Keratinocyte (primary cell): ENCODE measurements around the gene PMVK. TPM values are rescaled to one million over a fixed set of nuclear protein-coding genes. Genes with fewer than 3 reads are reported as not detected.

Experiments used
- DNase-seq: peaks from one replicate; pipeline ENCODE4 v3.0.0-alpha.2; 2011; ENCODE audit warnings: low read depth, missing footprints, low spot score
- FAIRE-seq: peaks from 2 replicates; lab custom pipeline; 2011; peaks lifted over from hg19 to GRCh38; lab: Jason Lieb, UNC
- H2AFZ ChIP-seq: 2 replicates; pipeline ENCODE4 v1.6.0; 2012; ENCODE audit warnings: low read length, control low read depth, inconsistent platforms; ENCODE audit not compliant: control insufficient read depth
- H3K27ac ChIP-seq: 2 replicates; pipeline ENCODE4 v1.5.1; 2011; ENCODE audit warnings: low read length; ENCODE audit not compliant: control insufficient read depth, insufficient read depth
- H3K27me3 ChIP-seq: 3 replicates; pipeline ENCODE4 v1.6.0; 2011; ENCODE audit warnings: low read length; ENCODE audit not compliant: control insufficient read depth, insufficient read depth; ENCODE audit errors: extremely low read depth
- H3K36me3 ChIP-seq, 2 experiments: 2 replicates in 1 of 2; 3 replicates in 1 of 2; pipeline ENCODE4 v1.5.1; 2011; ENCODE audit warnings: low read length in 2 of 2, mild to moderate bottlenecking in 1 of 2; ENCODE audit not compliant: control insufficient read depth in 2 of 2, insufficient read depth in 2 of 2; ENCODE audit errors: extremely low read depth in 1 of 2
- H3K4me1 ChIP-seq: 3 replicates; pipeline ENCODE4 v1.5.1; 2011; ENCODE audit warnings: low read length; ENCODE audit not compliant: control insufficient read depth, insufficient read depth; ENCODE audit errors: extremely low read depth
- H3K4me2 ChIP-seq: 3 replicates; pipeline ENCODE4 v1.6.0; 2011; ENCODE audit warnings: low read depth, low read length; ENCODE audit not compliant: control insufficient read depth, insufficient read depth; ENCODE audit errors: extremely low read depth
- H3K4me3 ChIP-seq, 3 experiments: fragments of 200-600 bp in 1 of 3; sonication (generic) in 1 of 3; 2 replicates in 2 of 3; 3 replicates in 1 of 3; pipeline ENCODE4 v1.5.1; 2011 to 2016; ENCODE audit warnings: low read length in 3 of 3, mild to moderate bottlenecking in 3 of 3, control low read depth in 2 of 3, inconsistent platforms in 1 of 3, low read depth in 1 of 3, mixed read lengths in 1 of 3, mixed run types in 1 of 3, moderate library complexity in 1 of 3; ENCODE audit not compliant: control insufficient read depth in 2 of 3, insufficient read depth in 2 of 3; ENCODE audit errors: extremely low read depth in 1 of 3
- H3K79me2 ChIP-seq: 2 replicates; pipeline ENCODE4 v1.6.0; 2012; ENCODE audit warnings: low read length; ENCODE audit not compliant: control insufficient read depth, insufficient read depth
- H3K9ac ChIP-seq: 3 replicates; pipeline ENCODE4 v1.6.0; 2011; ENCODE audit warnings: low read length; ENCODE audit not compliant: control insufficient read depth, insufficient read depth; ENCODE audit errors: extremely low read depth
- H3K9me1 ChIP-seq: 3 replicates; pipeline ENCODE4 v1.6.0; 2011; ENCODE audit warnings: low read length; ENCODE audit not compliant: control insufficient read depth, insufficient read depth; ENCODE audit errors: extremely low read depth
- H3K9me3 ChIP-seq: 2 replicates; pipeline ENCODE4 v1.5.1; 2012; ENCODE audit warnings: low read depth, low read length; ENCODE audit not compliant: control insufficient read depth
- H4K20me1 ChIP-seq: 3 replicates; pipeline ENCODE4 v1.6.0; 2011; ENCODE audit warnings: low read length; ENCODE audit not compliant: control insufficient read depth, insufficient read depth; ENCODE audit errors: extremely low read depth
- CTCF ChIP-seq, 3 experiments: IDR thresholded peaks in 1 of 3; conservative IDR thresholded peaks in 1 of 3; optimal IDR thresholded peaks in 1 of 3; 2 replicates in 2 of 3; 3 replicates in 1 of 3; pipeline versions ENCODE3 to v1.5.1; 2011; ENCODE audit warnings: low read length in 3 of 3, mild to moderate bottlenecking in 3 of 3, moderate library complexity in 2 of 3, control low read depth in 1 of 3, inconsistent platforms in 1 of 3; ENCODE audit not compliant: insufficient read depth in 2 of 3; ENCODE audit errors: extremely low read depth in 1 of 3
- EZH2 ChIP-seq: IDR thresholded peaks from one replicate; pipeline ENCODE4 v1.6.1; 2012; ENCODE audit warnings: inconsistent platforms, mild to moderate bottlenecking, low read length, moderate library complexity
- dilution Hi-C: fragments of 300-500 bp; cut with MboI; formaldehyde crosslinking; loops from one replicate; pipeline ENCODE4 v1.7.0; 2020; ENCODE audit warnings: low sequenced_read_pairs; ENCODE audit not compliant: extremely low pct_ligation_motif_present
- polyA plus RNA-seq, 5 experiments: library from polyadenylated mRNA; depleted of rRNA in 3 of 5; stranded (reverse) in 3 of 5; stranded (forward) in 1 of 5; unstranded in 1 of 5; fragments of >200 nt; gene quantifications; 1 replicate in 1 of 5; 2 replicates in 3 of 5; 3 replicates in 1 of 5; pipeline versions ENCODE4 v1.2.1 to v1.2.3, GENCODE V29; 2011 to 2012; ENCODE audit warnings: missing spikeins in 2 of 5, low read depth in 1 of 5, low replicate concordance in 1 of 5

PMVK gene
- polyA plus RNA-seq, 1 donor (not counting 4 experiments of a cell fraction or from before 2014, with no cell fraction given), result 25.1 TPM

- Histone ChIP-seq H3K4me2 (no peak overlapping the region), H3K27ac (no peak overlapping the region), H3K4me1 (no peaks in the 10 kb centered on the region), H3K4me3 (no peak overlapping the region), H3K9me1 (no peaks in the 10 kb centered on the region), H3K27me3 (peaks cover 3% of the 10 kb centered on the region), H3K9me3 (no peaks in the 10 kb centered on the region), H3K9ac (no peak overlapping the region), H3K79me2 (no peaks in the 10 kb centered on the region), H2AFZ (no peak overlapping the region), H3K36me3 (no peaks in the 10 kb centered on the region), H4K20me1 (no peaks in the 10 kb centered on the region)
- FAIRE-seq (no peak), DNase-seq (no peak)
- TF ChIP-seq CTCF (optimal IDR thresholded peaks at IDR 0.05 in 1 of 3, IDR thresholded peaks at IDR 0.05 in 1 of 3, conservative IDR thresholded peaks at IDR 0.05 in 1 of 3; ENCODE audit: extremely low read depth in 1 of 3, insufficient read depth in 2 of 3, low read length in 3 of 3) (no peak), EZH2 (no peak)
- dilution Hi-C loops, result no loop called here
These were observed 57.5 kb downstream of the PMVK start for GRCh38 chr1:154879038-154879421.

GRCh38 chr1:154878371-154879037 is 58.0 kb downstream of the PMVK start:
- Histone ChIP-seq H3K36me3 (no peaks in the 10 kb centered on the region), H3K9me3 (no peaks in the 10 kb centered on the region), H3K9ac (no peak overlapping the region), H3K9me1 (no peaks in the 10 kb centered on the region), H3K79me2 (no peaks in the 10 kb centered on the region), H2AFZ (no peak overlapping the region), H3K27ac (no peak overlapping the region), H3K27me3 (peaks cover 3% of the 10 kb centered on the region), H3K4me2 (no peak overlapping the region), H3K4me1 (no peaks in the 10 kb centered on the region), H4K20me1 (no peaks in the 10 kb centered on the region), H3K4me3 (no peak overlapping the region)
- dilution Hi-C loops, result no loop called here
- DNase-seq (no peak), FAIRE-seq (peak; percentile 23)
- TF ChIP-seq EZH2 (no peak), CTCF (optimal IDR thresholded peaks at IDR 0.05 in 1 of 3, IDR thresholded peaks at IDR 0.05 in 1 of 3, conservative IDR thresholded peaks at IDR 0.05 in 1 of 3; ENCODE audit: extremely low read depth in 1 of 3, insufficient read depth in 2 of 3, low read length in 3 of 3) (peak; percentile 82 to 98 (median 92))
